Neuronal stem cell (in vitro differentiated cells): ENCODE measurements around the gene EVI5.

Experiments
- DNase-seq: peaks from one replicate; pipeline ENCODE4 v3.0.0-alpha.2; 2013; ENCODE audit warnings: low spot score
- H2AFZ ChIP-seq: one replicate; pipeline ENCODE4 v1.6.1; 2013; ENCODE audit warnings: mild to moderate bottlenecking, low read length, inconsistent platforms
- H2AK5ac ChIP-seq: 2 replicates; pipeline ENCODE4 v1.6.1; 2013; ENCODE audit warnings: low read depth, mild to moderate bottlenecking, inconsistent platforms, low read length, moderate library complexity, mixed read lengths
- H2BK120ac ChIP-seq: 2 replicates; pipeline ENCODE4 v1.6.1; 2013; ENCODE audit warnings: low read depth, mild to moderate bottlenecking, inconsistent platforms, low read length, moderate library complexity, mixed read lengths
- H2BK12ac ChIP-seq: one replicate; pipeline ENCODE4 v1.6.1; 2013; ENCODE audit warnings: low read length, inconsistent platforms
- H2BK15ac ChIP-seq: 2 replicates; pipeline ENCODE4 v1.6.1; 2013; ENCODE audit warnings: mild to moderate bottlenecking, low read length, inconsistent platforms, mixed read lengths
- H2BK5ac ChIP-seq: one replicate; pipeline ENCODE4 v1.6.1; 2013; ENCODE audit warnings: inconsistent platforms, mild to moderate bottlenecking, low read length, moderate library complexity
- H3K14ac ChIP-seq: one replicate; pipeline ENCODE4 v1.6.1; 2013; ENCODE audit warnings: low read length, inconsistent platforms
- H3K18ac ChIP-seq: 2 replicates; pipeline ENCODE4 v1.6.1; 2013; ENCODE audit warnings: low read length, inconsistent platforms
- H3K23ac ChIP-seq: 2 replicates; pipeline ENCODE4 v1.6.1; 2013; ENCODE audit warnings: low read depth, mild to moderate bottlenecking, mixed read lengths, low read length, inconsistent platforms; ENCODE audit not compliant: poor library complexity
- H3K27ac ChIP-seq: replicated peaks from 3 replicates; pipeline ENCODE4 v1.5.1; 2013; ENCODE audit warnings: low read length, inconsistent platforms
- H3K27me3 ChIP-seq, 3 experiments: 2 replicates each; pipeline ENCODE4 v1.6.1; 2013; ENCODE audit warnings: low read length in 3 of 3, mild to moderate bottlenecking in 2 of 3, inconsistent platforms in 1 of 3, low read depth in 1 of 3, mixed read lengths in 1 of 3, moderate library complexity in 1 of 3; ENCODE audit not compliant: control insufficient read depth in 3 of 3, insufficient read depth in 3 of 3
- H3K36me3 ChIP-seq, 2 donors: replicated peaks in 1 of 2; 2 replicates each; pipeline ENCODE4 v1.6.1; 2013; ENCODE audit warnings: low read length in 2 of 2; ENCODE audit not compliant: control insufficient read depth in 2 of 2, insufficient read depth in 2 of 2
- H3K4ac ChIP-seq: 2 replicates; pipeline ENCODE4 v1.6.1; 2013; ENCODE audit warnings: inconsistent platforms, mild to moderate bottlenecking, low read length, moderate library complexity
- H3K4me1 ChIP-seq, 2 donors: 1 replicate in 1 of 2; 2 replicates in 1 of 2; pipeline ENCODE4 v1.6.1; 2013; ENCODE audit warnings: low read length in 2 of 2, low read depth in 1 of 2; ENCODE audit not compliant: control insufficient read depth in 2 of 2, insufficient read depth in 1 of 2
- H3K4me2 ChIP-seq: one replicate; pipeline ENCODE4 v1.6.1; 2013; ENCODE audit warnings: mild to moderate bottlenecking, low read length, inconsistent platforms; ENCODE audit not compliant: insufficient read depth, poor library complexity, severe bottlenecking
- H3K4me3 ChIP-seq, 2 donors: 2 replicates each; pipeline ENCODE4 v1.5.1; 2013; ENCODE audit warnings: low read length in 2 of 2, mild to moderate bottlenecking in 2 of 2, inconsistent platforms in 1 of 2, moderate library complexity in 1 of 2
- H3K79me1 ChIP-seq: one replicate; pipeline ENCODE4 v1.6.1; 2013; ENCODE audit warnings: low read depth, mild to moderate bottlenecking, inconsistent platforms, low read length, moderate library complexity
- H3K9ac ChIP-seq: one replicate; pipeline ENCODE4 v1.6.1; 2013; ENCODE audit warnings: mild to moderate bottlenecking, low read depth, low read length, inconsistent platforms; ENCODE audit not compliant: poor library complexity
- H3K9me3 ChIP-seq, 2 donors: replicated peaks in 1 of 2; 2 replicates each; pipeline versions ENCODE3 to v1.6.1; 2013; ENCODE audit warnings: low read length in 2 of 2, mild to moderate bottlenecking in 2 of 2, inconsistent platforms in 1 of 2, low read depth in 1 of 2, mixed read lengths in 1 of 2, moderate library complexity in 1 of 2; ENCODE audit not compliant: control insufficient read depth in 2 of 2, insufficient read depth in 1 of 2
- H4K8ac ChIP-seq: one replicate; pipeline ENCODE4 v1.6.1; 2013; ENCODE audit warnings: low read depth, mild to moderate bottlenecking, inconsistent platforms, low read length, moderate library complexity
- H4K91ac ChIP-seq: one replicate; pipeline ENCODE4 v1.6.1; 2013; ENCODE audit warnings: low read length, low read depth, mild to moderate bottlenecking, inconsistent platforms; ENCODE audit not compliant: poor library complexity
- WGBS, 2 donors: extraction: QIAGEN DNeasy Blood & Tissue Kit; methylation state at CpG; one replicate each; pipeline ENCODE4 v1.1.7; 2013; ENCODE audit warnings: missing lambda C conversion rate in 2 of 2, mixed read lengths in 1 of 2; ENCODE audit not compliant: insufficient read length in 2 of 2, insufficient replicate concordance in 1 of 2; ENCODE audit errors: extremely low coverage in 2 of 2; 5-methylcytosine and 5-hydroxymethylcytosine counted together

EVI5 gene

GRCh38 chr1:92481599-92481925 lies 303.3 kb downstream of the EVI5 start:
- no peak for DNase-seq
- Histone ChIP-seq H2AFZ (peak overlapping the region; percentile 90), H3K36me3 (no peaks in the 10 kb centered on the region), H3K4me3 (no peak overlapping the region), H4K91ac (no peak overlapping the region), H3K18ac (no peak overlapping the region), H3K27ac (no peak overlapping the region), H3K4me2 (no peak overlapping the region), H3K27me3 (peaks cover 63 to 99% (median 86%) of the 10 kb centered on the region in 3 experiments), H2BK15ac (no peak overlapping the region), H2BK120ac (no peak overlapping the region), H4K8ac (no peak overlapping the region), H2BK5ac (no peak overlapping the region), H3K4me1 (peaks cover 25 to 27% of the 10 kb centered on the region in 2 donors), H3K4ac (no peak overlapping the region), H3K9ac (no peak overlapping the region), H2AK5ac (no peak overlapping the region), H2BK12ac (no peak overlapping the region), H3K9me3 (no peaks in the 10 kb centered on the region), H3K23ac (peak overlapping the region; percentile 67), H3K79me1 (no peaks in the 10 kb centered on the region), H3K14ac (no peak overlapping the region)
- WGBS, 2 donors = no CpG with 5 or more reads among the region's 12 CpGs

DNA sequence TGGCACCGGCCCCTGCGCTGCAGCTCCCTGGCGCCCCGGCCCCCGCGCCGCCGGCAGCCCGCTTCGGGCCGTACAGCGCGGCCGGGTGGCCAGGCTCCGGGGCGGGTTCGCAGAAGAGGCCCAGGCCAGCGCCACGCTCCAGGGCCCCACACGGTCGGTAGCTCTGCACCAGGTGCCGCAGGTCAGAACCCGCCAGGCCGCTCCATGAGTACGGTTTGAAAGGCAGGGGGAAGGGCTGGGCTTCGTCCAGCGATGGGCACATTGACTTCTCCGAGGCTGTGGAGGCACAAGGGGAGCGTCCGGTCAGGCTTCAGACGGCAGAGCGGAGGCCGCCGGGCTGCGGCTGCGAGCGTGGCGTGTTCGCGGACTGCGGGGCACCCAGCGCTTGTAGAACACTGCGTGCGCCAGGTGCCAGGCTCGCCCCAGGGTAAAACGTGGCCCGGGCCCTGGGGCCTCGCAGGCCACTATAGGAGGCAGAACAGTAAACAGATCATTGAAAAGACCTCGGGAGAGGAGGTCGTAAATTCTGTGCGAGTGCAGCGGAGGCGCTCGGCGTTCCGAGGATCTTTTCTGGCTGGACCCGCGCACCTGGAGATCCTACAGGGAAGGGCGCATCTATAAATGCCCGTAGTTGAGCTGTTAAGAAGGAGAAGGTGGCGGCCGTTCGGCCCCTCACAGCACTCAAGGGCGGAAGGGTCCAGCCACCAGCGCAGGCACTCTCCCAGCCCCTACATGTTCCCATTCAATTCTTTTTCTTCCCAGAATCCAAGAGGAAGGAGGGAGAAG lies 303.9 kb downstream of the EVI5 start:
- WGBS, 2 donors = no CpG with 5 or more reads among the region's 65 CpGs
- H3K4me3 ChIP-seq = peak overlapping the region in 1 of 2 donors; percentile 65

DNA sequence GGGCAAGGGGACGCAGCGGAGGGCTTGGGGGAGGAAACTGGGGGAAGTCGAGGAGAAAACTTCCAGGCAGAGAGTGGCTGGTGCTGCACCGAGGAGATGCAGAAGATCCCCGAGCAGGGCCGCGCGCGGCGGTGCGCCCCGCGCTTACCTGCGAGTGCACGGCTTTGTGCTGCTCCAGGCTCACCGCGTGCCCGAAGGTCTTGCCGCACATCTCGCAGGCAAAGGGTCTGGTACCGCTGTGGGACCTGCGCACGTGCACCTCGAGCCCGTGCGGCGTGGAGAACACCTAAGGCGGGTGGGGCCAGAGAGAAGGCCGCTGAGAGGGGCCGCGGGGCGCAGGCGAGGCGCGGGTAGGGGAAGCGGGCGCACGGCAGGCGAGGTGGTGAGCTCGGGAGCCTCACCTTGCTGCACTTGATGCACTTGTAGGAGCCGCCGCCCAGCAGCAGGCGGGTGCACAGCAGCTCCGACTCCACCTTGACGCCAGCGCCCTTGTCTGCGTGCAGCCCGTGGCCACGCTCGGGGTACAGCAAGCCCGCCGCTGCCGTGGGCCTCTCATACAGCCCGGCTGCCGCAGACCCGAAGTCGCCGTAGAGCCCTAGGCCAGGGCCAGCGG lies 304.6 kb downstream of the EVI5 start:
- peak overlapping the region; percentile 85 for H3K18ac ChIP-seq
- H4K91ac ChIP-seq = no peak overlapping the region
- peak overlapping the region; percentile 94 for H3K14ac ChIP-seq
- no peak for DNase-seq
- H3K36me3 ChIP-seq = no peaks in the 10 kb centered on the region
- no peak overlapping the region for H2BK5ac ChIP-seq
- no peak overlapping the region for H2BK120ac ChIP-seq
- peaks cover 21 to 23% of the 10 kb centered on the region in 2 donors for H3K4me1 ChIP-seq
- H4K8ac ChIP-seq = peak overlapping the region; percentile 17
- H3K4me3 ChIP-seq = peak overlapping the region in 1 of 2 donors; percentile 16
- H3K23ac ChIP-seq = peak overlapping the region; percentile 98
- H3K79me1 ChIP-seq = no peaks in the 10 kb centered on the region
- H3K4ac ChIP-seq = no peak overlapping the region
- H3K9me3 ChIP-seq = no peaks in the 10 kb centered on the region
- H3K4me2 ChIP-seq = peak overlapping the region; percentile 78
- no CpG with 5 or more reads among the region's 59 CpGs for WGBS, 2 donors
- H2AFZ ChIP-seq = peak overlapping the region; percentile 90
- H2AK5ac ChIP-seq = peak overlapping the region; percentile 83
- H2BK15ac ChIP-seq = no peak overlapping the region
- peaks cover 54 to 100% (median 78%) of the 10 kb centered on the region in 3 experiments for H3K27me3 ChIP-seq
- H3K27ac ChIP-seq = no peak overlapping the region
- H3K9ac ChIP-seq = peak overlapping the region; percentile 66
- H2BK12ac ChIP-seq = peak overlapping the region; percentile 60

More for the DNA sequence above, 303.9 kb downstream of the EVI5 start:
- Histone ChIP-seq H3K27me3 (peaks cover 59 to 100% (median 83%) of the 10 kb centered on the region in 3 experiments), H3K14ac (no peak overlapping the region), H3K9me3 (no peaks in the 10 kb centered on the region), H2BK120ac (no peak overlapping the region), H2AFZ (peak overlapping the region; percentile 90), H2BK15ac (no peak overlapping the region), H3K79me1 (no peaks in the 10 kb centered on the region), H3K9ac (peak overlapping the region; percentile 54), H3K23ac (peak overlapping the region; percentile 98), H3K18ac (peak overlapping the region; percentile 85), H4K8ac (no peak overlapping the region), H3K4ac (no peak overlapping the region), H3K4me2 (peak overlapping the region; percentile 78), H3K27ac (no peak overlapping the region), H2BK12ac (no peak overlapping the region), H2BK5ac (no peak overlapping the region), H2AK5ac (no peak overlapping the region), H3K4me1 (peaks cover 25 to 26% of the 10 kb centered on the region in 2 donors), H4K91ac (no peak overlapping the region), H3K36me3 (no peaks in the 10 kb centered on the region)
- peak; percentile 35 for DNase-seq

- Histone ChIP-seq H2AK5ac (no peak overlapping the region), H4K91ac (no peak overlapping the region), H2BK5ac (no peak overlapping the region), H3K14ac (no peak overlapping the region), H2BK15ac (no peak overlapping the region), H3K9me3 (no peaks in the 10 kb centered on the region), H4K8ac (no peak overlapping the region), H2BK120ac (no peak overlapping the region), H3K23ac (no peak overlapping the region), H2BK12ac (no peak overlapping the region), H3K27me3 (peaks cover 47 to 100% (median 71%) of the 10 kb centered on the region in 3 experiments), H3K27ac (no peak overlapping the region), H3K4me1 (peaks cover 21 to 23% of the 10 kb centered on the region in 2 donors), H3K18ac (no peak overlapping the region), H3K79me1 (no peaks in the 10 kb centered on the region), H2AFZ (no peak overlapping the region), H3K9ac (no peak overlapping the region), H3K4me2 (no peak overlapping the region), H3K4me3 (no peak overlapping the region), H3K4ac (no peak overlapping the region), H3K36me3 (no peaks in the 10 kb centered on the region)
- no CpG with 5 or more reads among the region's 9 CpGs for WGBS, 2 donors
- no peak for DNase-seq
Observed at GRCh38 chr1:92479587-92479986, 305.3 kb downstream of the EVI5 start.
